NCI-H748 (cell line): ENCODE measurements around the gene PROX2.

Source experiments
- DNase-seq: peaks from one replicate; lab custom pipeline; 2025; ENCODE audit not compliant: unreplicated experiment; lab: John Stamatoyannopoulos, UW

The PROX2 gene

DNA sequence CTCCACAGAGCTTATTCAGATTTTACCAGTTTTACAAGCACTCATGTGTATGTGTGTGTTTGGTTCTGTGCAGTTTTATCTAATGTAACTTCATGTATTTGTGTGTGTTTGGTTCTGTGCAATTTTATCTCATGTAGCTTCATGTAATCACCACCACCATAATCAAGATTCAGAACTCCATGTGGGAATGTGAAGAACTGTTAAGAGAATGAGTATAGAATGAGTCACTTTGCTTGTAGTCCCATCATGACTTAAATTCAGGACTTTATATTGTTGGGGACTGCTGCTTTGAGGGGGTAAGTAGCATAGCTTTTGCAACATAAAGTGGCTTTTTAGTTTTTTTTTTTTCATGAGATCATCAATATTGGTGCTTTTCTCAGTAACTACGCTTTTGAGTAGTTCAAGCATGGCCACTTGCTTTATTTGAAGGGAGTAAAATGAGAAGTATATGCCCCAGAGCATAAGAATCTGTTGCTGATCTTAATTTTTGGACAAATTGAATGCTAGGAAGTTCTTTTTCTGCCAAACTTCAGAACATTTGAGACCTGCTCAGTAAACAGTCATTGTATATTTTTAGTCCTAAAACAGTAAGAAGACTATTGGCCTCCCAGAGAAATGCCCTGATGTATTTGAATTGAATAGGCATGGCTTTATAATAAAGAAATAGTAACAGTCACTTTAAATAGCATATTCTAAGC is 28.8 kb downstream of the PROX2 start:
- no peak for DNase-seq

DNA sequence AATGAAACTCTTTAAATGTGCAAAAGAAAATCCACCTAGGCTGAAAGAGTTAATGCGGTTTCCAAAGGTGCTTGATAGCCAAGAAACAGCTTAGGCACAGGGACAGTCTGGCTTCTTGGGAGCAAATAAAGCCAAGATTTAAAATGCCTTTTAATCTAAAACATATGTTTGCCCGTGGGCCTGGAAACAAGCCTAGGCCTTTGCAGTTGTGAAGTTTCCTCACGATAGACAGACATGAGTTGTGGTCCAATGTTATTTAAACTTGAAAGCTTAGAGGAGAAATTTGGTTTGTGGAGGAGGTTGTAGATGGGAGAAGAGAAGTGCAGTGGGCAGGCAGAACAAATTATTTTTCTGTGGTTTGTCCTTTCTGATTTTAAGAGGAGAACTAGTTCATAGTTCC is 29.8 kb downstream of the PROX2 start:
- DNase-seq: no peak

DNA sequence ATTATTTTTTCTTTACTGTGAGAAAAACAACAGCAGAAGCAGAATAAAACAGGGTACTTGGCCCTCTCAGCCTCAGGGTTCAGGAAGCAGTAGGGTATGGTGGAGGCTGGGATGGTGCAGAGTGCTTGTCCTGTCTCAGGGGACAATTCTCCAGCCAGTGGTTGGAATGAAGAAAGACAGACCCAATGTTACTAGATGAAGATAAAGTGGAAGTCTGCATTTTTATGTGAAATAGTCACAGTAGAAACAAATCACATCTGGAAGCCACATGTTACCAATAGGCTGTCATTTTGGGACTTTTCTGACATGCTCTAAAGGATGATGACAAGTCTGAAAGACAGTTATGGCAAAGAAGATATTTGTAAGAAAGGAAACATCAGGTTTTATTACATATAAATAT is 32.3 kb downstream of the PROX2 start:
- no peak for DNase-seq

DNA sequence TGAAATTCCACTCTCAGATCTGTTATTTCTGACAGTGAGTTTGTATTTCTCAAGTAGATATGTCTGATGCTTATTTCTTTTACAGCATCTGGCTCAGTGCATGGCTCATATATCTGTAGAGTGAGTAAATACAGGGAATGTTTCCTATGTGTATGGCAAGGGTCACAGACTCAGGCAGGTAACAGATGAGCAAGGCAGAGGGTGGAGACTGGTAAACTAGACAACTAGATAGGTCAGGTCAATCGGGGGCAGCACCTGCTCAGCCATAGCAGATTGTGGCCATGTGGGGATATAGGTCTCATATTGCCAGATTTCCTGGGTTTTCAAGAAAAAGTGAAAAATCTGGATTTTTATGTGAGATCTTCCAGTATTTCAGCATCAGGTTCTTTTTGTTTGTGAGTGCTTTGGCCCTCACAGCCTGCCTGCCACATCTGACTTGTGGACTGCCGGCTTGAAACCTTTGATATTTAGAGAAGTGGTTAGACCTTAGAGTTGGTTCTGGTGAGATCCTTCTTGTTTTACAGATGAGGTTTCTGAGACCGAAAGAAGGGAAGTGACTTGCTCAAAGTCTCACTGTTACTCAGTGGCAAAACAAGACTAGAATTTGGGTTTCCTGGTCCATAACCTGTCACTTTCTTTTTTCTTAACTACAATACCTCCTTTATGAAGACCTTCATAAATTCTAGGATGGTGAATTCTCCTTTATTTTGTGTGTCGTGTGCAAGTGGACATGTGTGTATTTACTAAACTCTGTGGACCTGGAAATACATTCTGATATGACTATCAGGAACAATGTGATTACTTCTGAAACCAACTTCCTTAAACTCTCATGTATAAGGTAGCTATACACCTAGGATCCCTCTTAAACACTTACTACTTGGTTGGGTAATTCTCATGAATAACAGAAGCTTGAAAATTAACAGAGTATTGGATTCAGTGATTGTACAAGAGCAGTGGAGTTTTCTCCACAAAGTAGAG is 34.4 kb downstream of the PROX2 start:
- DNase-seq: no peak

DNA sequence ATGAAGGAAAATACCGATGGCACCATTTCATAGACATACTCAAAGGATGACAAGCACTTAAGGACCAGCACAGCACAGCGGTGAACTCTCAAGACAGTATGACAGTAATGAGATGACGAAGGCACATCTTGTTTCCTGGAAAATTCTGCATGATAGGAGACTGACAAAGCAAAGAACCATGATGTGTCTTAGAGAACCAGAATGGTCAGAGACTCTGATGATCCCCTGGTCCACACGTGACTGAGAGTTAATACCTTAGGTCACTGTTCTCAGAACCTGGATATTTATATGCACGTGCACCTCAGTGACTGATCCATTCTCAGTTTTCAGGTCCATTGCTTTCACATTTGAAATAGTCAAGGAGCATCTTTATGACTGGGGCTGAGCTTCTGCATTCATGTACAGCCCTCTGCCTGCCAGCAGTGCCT is 35.3 kb downstream of the PROX2 start:
- no peak for DNase-seq

DNA sequence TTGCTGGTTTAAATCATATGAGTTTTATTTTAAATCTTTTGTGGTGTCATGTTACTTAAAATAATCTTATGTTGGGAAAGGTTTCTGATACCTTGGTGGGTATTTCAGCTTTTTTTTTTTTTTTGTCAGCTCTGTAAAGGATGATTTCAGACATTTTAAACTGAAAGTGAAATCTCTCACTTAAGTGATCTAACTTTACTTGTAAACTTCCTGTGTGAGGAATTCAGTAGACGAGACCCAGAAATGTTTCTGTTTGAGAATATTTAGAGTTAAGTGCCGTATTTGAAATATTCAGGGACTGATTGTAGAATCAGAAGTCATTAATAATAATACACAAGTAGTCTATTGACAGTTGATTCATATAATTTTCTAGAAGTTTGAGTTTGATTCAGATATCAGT is 37.8 kb downstream of the PROX2 start:
- DNase-seq: no peak

DNA sequence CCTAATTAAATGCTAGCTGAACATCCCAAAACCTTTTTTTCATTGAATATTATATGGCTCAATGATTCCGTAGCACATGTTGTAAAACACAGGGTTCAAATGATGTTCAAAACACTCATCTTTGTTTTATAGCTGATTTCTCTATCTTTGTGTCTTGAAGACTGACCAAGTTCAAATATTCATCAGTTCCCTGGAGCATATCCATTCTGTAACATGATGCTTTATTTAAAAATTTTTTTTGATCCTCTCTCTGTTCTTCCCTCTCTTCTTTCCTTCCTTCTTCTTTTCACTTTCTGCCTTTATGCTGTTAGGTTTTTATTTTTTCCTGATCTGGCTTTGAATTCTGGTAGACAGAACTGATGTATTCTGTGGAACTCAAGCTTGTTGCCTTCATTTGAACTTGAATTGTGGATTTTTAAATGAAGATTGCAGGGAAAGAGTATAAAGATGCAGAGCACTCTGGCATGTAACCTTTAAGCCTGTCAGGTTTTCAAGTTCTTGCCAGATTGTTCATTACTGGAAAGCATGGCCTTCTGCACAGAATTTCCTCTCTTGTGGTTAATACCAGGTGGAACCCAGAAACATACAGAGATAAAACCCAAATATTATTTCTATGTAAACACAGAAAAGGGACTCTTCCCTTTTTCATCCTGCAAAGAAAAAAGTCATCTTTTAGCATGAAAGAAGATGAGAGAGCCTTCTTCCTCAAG is 39.5 kb downstream of the PROX2 start:
- DNase-seq: no peak

DNA sequence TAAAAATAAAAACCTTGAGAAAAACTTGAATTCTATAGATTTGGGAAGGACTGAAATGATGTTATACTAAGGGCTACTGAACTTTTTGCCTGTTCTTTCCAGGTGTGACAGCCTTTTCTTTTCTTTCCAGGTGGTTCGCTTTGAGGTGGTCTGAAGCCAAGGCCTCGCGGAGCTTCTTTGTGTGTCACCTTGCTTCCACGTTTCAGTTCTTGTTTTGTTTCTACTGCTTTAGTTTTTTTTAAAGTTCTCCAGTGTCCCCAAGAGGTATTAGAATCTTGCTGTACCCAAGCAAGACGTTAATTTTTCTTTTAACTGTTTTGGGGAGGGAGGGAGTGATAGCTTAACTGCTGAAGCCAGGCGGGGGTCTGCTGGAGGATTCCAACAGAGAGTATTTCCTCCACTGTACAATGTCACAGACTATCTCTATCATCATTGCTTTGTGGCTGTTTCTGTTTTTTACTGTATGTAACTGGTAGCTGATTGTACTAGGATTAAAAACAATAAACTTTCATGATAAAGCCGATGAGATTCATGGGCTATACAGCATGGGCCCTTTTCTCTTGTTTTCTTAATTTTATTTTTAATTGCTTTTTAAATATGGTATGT is 40.2 kb downstream of the PROX2 start:
- no peak for DNase-seq

DNA sequence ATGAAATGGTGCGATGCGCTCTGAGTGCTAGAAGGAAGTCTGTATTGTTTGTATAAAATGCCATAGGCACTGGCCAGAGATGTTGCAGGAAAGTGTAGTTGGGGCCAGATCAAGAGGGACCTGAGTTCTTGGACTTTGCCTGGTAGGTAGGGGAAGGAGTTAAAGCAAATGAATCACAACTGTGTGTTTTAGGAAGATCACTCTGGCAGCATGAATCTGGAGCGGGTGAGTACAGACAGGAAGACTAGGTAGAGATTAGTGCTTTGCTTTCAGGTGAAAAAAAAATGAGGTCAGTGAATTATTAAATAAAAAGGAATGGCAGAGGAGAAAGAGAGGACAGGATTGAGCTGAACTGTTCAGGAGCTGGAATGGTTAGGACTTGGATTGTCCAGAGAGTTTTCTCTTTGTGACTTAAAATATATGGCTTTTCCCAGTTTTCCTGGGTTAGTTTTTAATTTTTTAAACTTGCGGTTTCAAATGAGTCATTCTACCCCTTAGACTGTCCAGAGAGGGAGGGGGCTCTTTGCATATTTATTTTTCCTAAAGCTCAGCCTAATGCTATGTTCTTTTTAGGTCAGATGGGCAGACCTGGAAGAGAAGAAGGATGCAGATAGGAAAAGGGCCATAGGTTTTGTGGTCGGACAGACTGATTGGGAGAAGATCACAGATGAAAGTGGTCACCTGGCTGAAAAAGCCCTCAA is 41.1 kb downstream of the PROX2 start:
- DNase-seq: no peak

DNA sequence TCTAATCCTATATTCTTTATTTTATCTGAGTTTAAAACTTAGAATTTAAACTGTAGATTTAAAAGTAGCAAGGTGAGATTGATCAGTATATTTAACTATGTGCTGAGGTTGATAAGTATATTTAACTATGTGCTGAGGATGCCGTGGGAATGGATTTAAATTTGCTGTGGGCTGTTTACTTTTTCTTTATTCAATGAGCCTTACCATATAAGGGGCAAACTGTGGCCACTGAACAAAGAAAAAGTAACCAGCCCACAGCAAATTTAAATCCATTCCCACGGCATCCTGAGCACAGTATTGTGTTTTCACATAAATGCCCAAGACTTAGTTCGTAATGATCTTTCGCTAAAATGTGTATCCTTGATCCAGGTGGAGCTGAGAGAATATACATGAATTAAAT is 43.1 kb downstream of the PROX2 start:
- no peak for DNase-seq

DNA sequence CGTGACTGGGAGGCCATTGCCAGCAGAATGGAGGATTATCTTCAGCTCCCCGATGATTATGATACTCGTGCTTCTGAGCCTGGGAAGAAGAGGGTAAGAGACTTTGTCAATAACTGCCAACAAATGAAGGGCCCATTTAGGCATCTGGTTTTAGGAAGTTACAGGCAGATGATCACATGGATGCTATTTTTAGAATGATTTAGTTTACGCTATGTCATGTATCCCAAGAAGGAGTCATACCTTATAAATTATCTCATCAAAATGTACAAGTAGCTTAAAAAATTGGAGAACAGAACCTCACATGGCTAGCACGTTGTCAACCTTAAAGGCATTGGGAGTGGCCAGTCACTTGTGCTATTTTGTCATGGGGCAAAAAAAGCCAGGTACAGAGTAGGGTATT is 46.7 kb downstream of the PROX2 start:
- DNase-seq: no peak

DNA sequence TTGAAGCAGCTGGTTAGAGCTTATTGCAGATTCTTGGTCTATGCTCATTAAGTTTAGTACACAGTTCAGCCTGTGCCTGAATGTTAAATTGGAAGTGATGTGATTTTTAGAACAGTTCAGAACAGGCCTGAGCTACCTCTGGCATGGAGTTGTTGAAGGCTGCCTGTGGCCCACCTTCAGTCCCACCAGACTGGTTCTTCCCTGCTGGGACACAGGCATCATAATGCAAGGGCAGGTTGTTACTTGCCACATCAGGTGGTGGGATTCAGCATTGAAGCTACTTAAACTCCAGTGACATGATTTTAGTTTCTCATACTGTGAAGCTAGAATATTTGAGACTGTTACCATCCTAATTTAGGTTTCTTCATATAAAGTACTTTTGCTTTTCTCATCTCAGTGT is 49.4 kb downstream of the PROX2 start:
- DNase-seq: no peak
